ENCODE measurements around the gene TSSK3. TPM values are rescaled to one million over a fixed set of nuclear protein-coding genes. Genes with fewer than 3 reads are reported as not detected.

The TSSK3 gene
- total RNA-seq, 1 experiment from 2014 or later, result 1.8 TPM

- Mint-ChIP-seq H3K9me3 (ENCODE audit: low read depth, unreplicated experiment) (no peaks in the 10 kb centered on the region), H3K27ac (ENCODE audit: unreplicated experiment) (no peak overlapping the region), H3K27me3 (ENCODE audit: unreplicated experiment) (no peaks in the 10 kb centered on the region), H3K36me3 (ENCODE audit: insufficient read depth, unreplicated experiment) (peaks cover 52% of the 10 kb centered on the region), H3K4me1 (ENCODE audit: low read depth, unreplicated experiment) (peaks cover 17% of the 10 kb centered on the region), H3K4me3 (ENCODE audit: low read depth, unreplicated experiment) (peak overlapping the region; percentile 61)
- BruUV-seq (replicated peaks), result no TSS peak
- CTCF ChIA-PET, result no interaction called here
- TF ChIP-seq, protein P1, sequence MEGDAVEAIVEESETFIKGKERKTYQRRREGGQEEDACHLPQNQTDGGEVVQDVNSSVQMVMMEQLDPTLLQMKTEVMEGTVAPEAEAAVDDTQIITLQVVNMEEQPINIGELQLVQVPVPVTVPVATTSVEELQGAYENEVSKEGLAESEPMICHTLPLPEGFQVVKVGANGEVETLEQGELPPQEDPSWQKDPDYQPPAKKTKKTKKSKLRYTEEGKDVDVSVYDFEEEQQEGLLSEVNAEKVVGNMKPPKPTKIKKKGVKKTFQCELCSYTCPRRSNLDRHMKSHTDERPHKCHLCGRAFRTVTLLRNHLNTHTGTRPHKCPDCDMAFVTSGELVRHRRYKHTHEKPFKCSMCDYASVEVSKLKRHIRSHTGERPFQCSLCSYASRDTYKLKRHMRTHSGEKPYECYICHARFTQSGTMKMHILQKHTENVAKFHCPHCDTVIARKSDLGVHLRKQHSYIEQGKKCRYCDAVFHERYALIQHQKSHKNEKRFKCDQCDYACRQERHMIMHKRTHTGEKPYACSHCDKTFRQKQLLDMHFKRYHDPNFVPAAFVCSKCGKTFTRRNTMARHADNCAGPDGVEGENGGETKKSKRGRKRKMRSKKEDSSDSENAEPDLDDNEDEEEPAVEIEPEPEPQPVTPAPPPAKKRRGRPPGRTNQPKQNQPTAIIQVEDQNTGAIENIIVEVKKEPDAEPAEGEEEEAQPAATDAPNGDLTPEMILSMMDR (IDR thresholded peaks at IDR 0.05; ENCODE audit: unreplicated experiment), result no peak
- intact Hi-C loops (cut with micrococcal nuclease; ENCODE audit: unreplicated experiment), result no loop called here
- peak; percentile 53 for DNase-seq
Measured at GRCh38 chr1:32361674-32362473, 465 bp upstream of the TSSK3 start.

GRCh38 chr1:32363713-32364112 lies 1.4 kb downstream of the TSSK3 start:
- TF ChIP-seq, protein P1 (IDR thresholded peaks at IDR 0.05; ENCODE audit: unreplicated experiment), result no peak
- peaks cover 52% of the 10 kb centered on the region for H3K36me3 Mint-ChIP-seq (ENCODE audit: insufficient read depth, unreplicated experiment)

GRCh38 chr1:32364836-32365235 lies 2.5 kb downstream of the TSSK3 start:
- peaks cover 46% of the 10 kb centered on the region for H3K36me3 Mint-ChIP-seq (ENCODE audit: insufficient read depth, unreplicated experiment)
- CTCF ChIA-PET, result no interaction called here
- H3K4me1 Mint-ChIP-seq (ENCODE audit: low read depth, unreplicated experiment), result peaks cover 17% of the 10 kb centered on the region
- TF ChIP-seq, protein P1 (IDR thresholded peaks at IDR 0.05; ENCODE audit: unreplicated experiment), result no peak
- H3K4me3 Mint-ChIP-seq (ENCODE audit: low read depth, unreplicated experiment), result no peak overlapping the region
- BruUV-seq (replicated peaks), result no TSS peak
- no peaks in the 10 kb centered on the region for H3K27me3 Mint-ChIP-seq (ENCODE audit: unreplicated experiment)
- H3K27ac Mint-ChIP-seq (ENCODE audit: unreplicated experiment), result no peak overlapping the region
- H3K9me3 Mint-ChIP-seq (ENCODE audit: low read depth, unreplicated experiment), result no peaks in the 10 kb centered on the region
- intact Hi-C loops (cut with micrococcal nuclease; ENCODE audit: unreplicated experiment), result no loop called here
- DNase-seq, result no peak

More at GRCh38 chr1:32363713-32364112, 1.4 kb downstream of the TSSK3 start:
- no TSS peak for BruUV-seq (replicated peaks)
- H3K27me3 Mint-ChIP-seq (ENCODE audit: unreplicated experiment), result no peaks in the 10 kb centered on the region
- DNase-seq, result no peak
- H3K4me3 Mint-ChIP-seq (ENCODE audit: low read depth, unreplicated experiment), result no peak overlapping the region
- H3K4me1 Mint-ChIP-seq (ENCODE audit: low read depth, unreplicated experiment), result peaks cover 17% of the 10 kb centered on the region
- CTCF ChIA-PET, result interaction anchor here (0.7 to 1.0 kb wide), 2 partner anchors 9 to 512 kb away, joined by 3 to 4 read pairs; no protein-coding TSS in a partner anchor
- H3K9me3 Mint-ChIP-seq (ENCODE audit: low read depth, unreplicated experiment), result no peaks in the 10 kb centered on the region
- no peak overlapping the region for H3K27ac Mint-ChIP-seq (ENCODE audit: unreplicated experiment)
- intact Hi-C loops (cut with micrococcal nuclease; ENCODE audit: unreplicated experiment), result no loop called here

GRCh38 chr1:32365445-32365844 lies 3.1 kb downstream of the TSSK3 start:
- Mint-ChIP-seq H3K27ac (ENCODE audit: unreplicated experiment) (no peak overlapping the region), H3K27me3 (ENCODE audit: unreplicated experiment) (no peaks in the 10 kb centered on the region), H3K4me3 (ENCODE audit: low read depth, unreplicated experiment) (no peak overlapping the region), H3K36me3 (ENCODE audit: insufficient read depth, unreplicated experiment) (peaks cover 45% of the 10 kb centered on the region), H3K4me1 (ENCODE audit: low read depth, unreplicated experiment) (peaks cover 17% of the 10 kb centered on the region), H3K9me3 (ENCODE audit: low read depth, unreplicated experiment) (no peaks in the 10 kb centered on the region)
- no peak for DNase-seq
- CTCF ChIA-PET, result no interaction called here
- intact Hi-C loops (cut with micrococcal nuclease; ENCODE audit: unreplicated experiment), result no loop called here
- TF ChIP-seq, protein P1 (IDR thresholded peaks at IDR 0.05; ENCODE audit: unreplicated experiment), result no peak
- BruUV-seq (replicated peaks), result no TSS peak
